GM12878 (cell line): ENCODE results near the gene GSAP. TPM values are rescaled to one million over a fixed set of nuclear protein-coding genes. Genes with fewer than 3 reads are reported as not detected.

Experiments
- ATAC-seq: fragments of 200-7000 bp; cut with Tn5 transposase; 3 replicates; pipeline ENCODE4 v1.9.1; 2020; ENCODE audit warnings: mild to moderate bottlenecking, moderate library complexity
- BruUV-seq: library from RNA; stranded (reverse); fragments of 400-500 nt; replicated peaks from 2 replicates; lab custom pipeline; 2021; lab: Mats Ljungman, UMichigan
- CTCF ChIA-PET: fragments of 300-600 bp; sonication (Branson Sonifier 250); formaldehyde crosslinking; extraction: SDS; loops from one replicate; lab custom pipeline; 2021; ENCODE audit warnings: inconsistent platforms; lab: Yijun Ruan, JAX
- POLR2A ChIA-PET: fragments of 350-600 bp; formaldehyde crosslinking; extraction: SDS; loops from one replicate; lab custom pipeline; 2021; ENCODE audit warnings: inconsistent platforms; lab: Charles Lee
- RAD21 ChIA-PET: fragments of 300-600 bp; sonication (Branson Sonifier 250); formaldehyde crosslinking; loops from one replicate; lab custom pipeline; 2023; ENCODE audit warnings: antibody characterized with exemption; ENCODE audit not compliant: unreplicated experiment; lab: Charles Lee
- SMC1A ChIA-PET: fragments of 300-600 bp; sonication (Branson Sonifier 250); formaldehyde crosslinking; loops from one replicate; lab custom pipeline; 2023; ENCODE audit not compliant: unreplicated experiment, uncharacterized antibody; lab: Charles Lee
- DNase-seq: peaks from one replicate; pipeline ENCODE4 v3.0.0-alpha.2; 2011; ENCODE audit warnings: low read depth, low spot score
- FAIRE-seq: peaks from 3 replicates; lab custom pipeline; 2011; peaks lifted over from hg19 to GRCh38; lab: Jason Lieb, UNC
- H2AFZ ChIP-seq: 2 replicates; pipeline ENCODE4 v1.6.0; 2011; ENCODE audit warnings: low read depth, low read length, control low read depth; ENCODE audit not compliant: control insufficient read depth
- H3K27ac ChIP-seq: 2 replicates; pipeline ENCODE4 v1.5.1; 2011; ENCODE audit warnings: control low read depth; ENCODE audit not compliant: control insufficient read depth, insufficient read depth
- H3K27me3 ChIP-seq, 2 experiments: replicated peaks in 1 of 2; 2 replicates each; pipeline versions ENCODE4 v1.6.0 to v1.6.1; 2011; ENCODE audit warnings: low read length in 1 of 2; ENCODE audit not compliant: control insufficient read depth in 2 of 2, insufficient read depth in 2 of 2
- H3K36me3 ChIP-seq, 2 experiments: 2 replicates each; pipeline ENCODE4 v1.5.1; 2011; ENCODE audit warnings: low read length in 1 of 2; ENCODE audit not compliant: control insufficient read depth in 2 of 2, insufficient read depth in 2 of 2
- H3K4me1 ChIP-seq: 2 replicates; pipeline ENCODE4 v1.6.1; 2011; ENCODE audit warnings: mild to moderate bottlenecking, low read length, moderate library complexity, mixed read lengths; ENCODE audit not compliant: control insufficient read depth, insufficient read depth
- H3K4me2 ChIP-seq: 2 replicates; pipeline ENCODE4 v1.6.0; 2011; ENCODE audit warnings: control low read depth; ENCODE audit not compliant: control insufficient read depth, insufficient read depth
- H3K4me3 ChIP-seq: fragments of 200-600 bp; sonication (generic); 2 replicates; pipeline ENCODE4 v1.5.1; 2016
- H3K79me2 ChIP-seq: 2 replicates; pipeline ENCODE4 v1.6.0; 2011; ENCODE audit warnings: low read length; ENCODE audit not compliant: control insufficient read depth, insufficient read depth
- H3K9ac ChIP-seq: 2 replicates; pipeline ENCODE4 v1.8.0; 2011; ENCODE audit warnings: low read length, control low read depth, mixed read lengths; ENCODE audit not compliant: control insufficient read depth, insufficient read depth
- H3K9me3 ChIP-seq: replicated peaks from 3 replicates; pipeline ENCODE4 v1.5.1; 2011; ENCODE audit warnings: mild to moderate bottlenecking, low read length; ENCODE audit not compliant: control insufficient read depth, insufficient read depth
- H4K20me1 ChIP-seq: 2 replicates; pipeline ENCODE4 v1.6.0; 2011; ENCODE audit not compliant: control insufficient read depth, insufficient read depth
- ATF3 ChIP-seq: IDR thresholded peaks from 2 replicates; pipeline ENCODE4 v1.6.1; 2011; ENCODE audit warnings: low read depth, mild to moderate bottlenecking, low read length, moderate library complexity, borderline replicate concordance; ENCODE audit errors: extremely low read depth
- BHLHE40 ChIP-seq, 2 experiments: fragments of 450-650 bp in 1 of 2; IDR thresholded peaks; 2 replicates each; pipeline ENCODE4 v1.6.1; 2011 to 2017; ENCODE audit warnings: low read depth in 2 of 2, borderline replicate concordance in 1 of 2, improper control_type of control experiment in 1 of 2, low read length in 1 of 2, mild to moderate bottlenecking in 1 of 2
- CBX3 ChIP-seq: fragments of 200-600 bp; sonication (generic); IDR thresholded peaks from 2 replicates; pipeline ENCODE4 v1.6.1; 2016; ENCODE audit warnings: low read depth, borderline replicate concordance
- EED ChIP-seq: sonication (generic); IDR thresholded peaks from 2 replicates; pipeline ENCODE4 v1.6.1; 2016; ENCODE audit warnings: antibody characterized with exemption, low read depth
- EP300 ChIP-seq, 2 experiments: fragments of 150-350 bp in 1 of 2; IDR thresholded peaks; 2 replicates each; pipeline ENCODE4 v1.6.1; 2011 to 2012; ENCODE audit warnings: low read depth in 2 of 2, low read length in 2 of 2, borderline replicate concordance in 1 of 2, improper control_type of control experiment in 1 of 2, inconsistent platforms in 1 of 2; ENCODE audit not compliant: control insufficient read depth in 1 of 2
- FOS ChIP-seq: IDR thresholded peaks from 3 replicates; pipeline ENCODE4 v1.6.1; 2011; ENCODE audit warnings: borderline replicate concordance; ENCODE audit not compliant: insufficient read length; ENCODE audit errors: extremely low read depth
- RAD21 ChIP-seq: IDR thresholded peaks from 2 replicates; pipeline ENCODE4 v1.6.1; 2011; ENCODE audit warnings: mild to moderate bottlenecking, low read depth, low read length, moderate library complexity; ENCODE audit not compliant: insufficient read depth
- SMAD1 ChIP-seq: fragments of 450-650 bp; IDR thresholded peaks from 2 replicates; pipeline ENCODE4 v1.6.1; 2018; ENCODE audit warnings: mild to moderate bottlenecking, low read depth; ENCODE audit not compliant: partially characterized antibody
- WGBS: methylation state at CpG from one replicate; pipeline ENCODE4 v1.1.6; 2016; ENCODE audit warnings: low lambda C conversion rate; ENCODE audit not compliant: insufficient replicate concordance, insufficient coverage; ENCODE audit errors: missing lambda C conversion rate; 5-methylcytosine and 5-hydroxymethylcytosine counted together
- in situ Hi-C: fragments of 300-500 bp; cut with MboI; formaldehyde crosslinking; loops from 9 replicates; pipeline ENCODE4 v1.14.3; 2018; ENCODE audit warnings: mixed read lengths
- intact Hi-C: fragments of 100-400 bp; cut with micrococcal nuclease; formaldehyde crosslinking; loops from one replicate; pipeline ENCODE4 v1.14.2; 2022; ENCODE audit not compliant: unreplicated experiment
- polyA plus RNA-seq, 11 experiments: library from polyadenylated mRNA; depleted of rRNA in 4 of 11; unstranded in 6 of 11; stranded (reverse) in 5 of 11; fragments of >200 nt; fragmentation: Nextera tagmentation in 4 of 11; fragmentation: Illumina TruSeq in 1 of 11; extraction: Ambion mirVana in 4 of 11; extraction: Trizol in 1 of 11; gene quantifications; 1 replicate in 1 of 11; 2 replicates in 10 of 11; pipeline versions ENCODE4 v1.2.1 to v1.2.3, GENCODE V29; 2011 to 2016; ENCODE audit warnings: inconsistent platforms in 2 of 11, missing spikeins in 2 of 11, low read depth in 1 of 11
- total RNA-seq, 4 experiments: library from RNA; depleted of rRNA in 3 of 4; stranded (reverse); fragments of >200 nt in 3 of 4; fragmentation: Illumina TruSeq in 1 of 4; extraction: Trizol in 1 of 4; gene quantifications; 2 replicates each; pipeline versions ENCODE4 v1.2.1 to v1.2.3, GENCODE V29; 2013 to 2021
- TF ChIP-seq, protein P1 (sequence below): IDR thresholded peaks from 2 replicates; pipeline ENCODE4 v1.6.1; 2011; ENCODE audit warnings: mild to moderate bottlenecking, low read depth, low read length, moderate library complexity; ENCODE audit not compliant: insufficient replicate concordance

The GSAP gene
- total and polyA plus RNA-seq, 10 of the 15 experiments (the other 5 are each of a cell fraction or from before 2014, with no cell fraction given), result 6.6 to 38.1 (median 21.8) TPM

DNA sequence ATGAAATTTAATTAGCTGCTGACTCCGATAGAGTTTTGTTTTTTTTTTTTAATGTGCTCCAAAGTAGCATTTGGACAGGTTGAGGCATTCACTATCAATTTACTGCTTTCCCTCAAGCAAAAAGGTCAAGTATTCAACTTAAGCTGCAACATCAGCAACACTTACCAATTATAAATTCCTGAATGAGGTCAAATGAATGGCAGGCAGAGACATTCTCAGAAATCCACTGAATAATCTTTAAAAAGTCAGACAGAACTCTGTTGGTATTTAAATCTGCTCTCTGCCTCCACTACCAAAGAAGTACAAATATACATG, 62.8 kb downstream of the GSAP start:
- Histone ChIP-seq H4K20me1 (no peaks in the 10 kb centered on the region), H3K9ac (no peak overlapping the region), H3K4me3 (no peak overlapping the region), H3K4me2 (no peak overlapping the region), H3K4me1 (peaks cover 23% of the 10 kb centered on the region), H3K36me3 (peaks cover 0 to 3% of the 10 kb centered on the region in 2 experiments; a peak in 1 of 4 replicates), H3K79me2 (no peaks in the 10 kb centered on the region), H3K27me3 (no peaks in the 10 kb centered on the region), H2AFZ (no peak overlapping the region), H3K27ac (no peak overlapping the region), H3K9me3 (no peaks in the 10 kb centered on the region)
- intact Hi-C loops (loop anchor here (5.0 kb wide), 1 partner anchor 184 kb away; the partner anchor contains the start of gene PTPN12), in situ Hi-C loops (no loop called here)
- CTCF ChIA-PET, result interaction anchor here (1.6 to 2.8 kb wide), 2 partner anchors 17 to 21 kb away, joined by 3 to 9 read pairs; no protein-coding TSS in a partner anchor
- TF ChIP-seq RAD21 (no peak), CBX3 (no peak), EED (no peak)
- BruUV-seq, result no TSS peak
- POLR2A ChIA-PET, result no interaction called here
- WGBS, result 100% methylated on average over 1 of the region's 1 CpG
- RAD21 ChIA-PET, result interaction anchor here (1.3 to 2.5 kb wide), 4 partner anchors 18 to 113 kb away, joined by 3 to 13 read pairs (median 4); no protein-coding TSS in a partner anchor
- DNase-seq, result no peak
- no peak for FAIRE-seq
- SMC1A ChIA-PET, result interaction anchor here (1.0 to 3.1 kb wide), 6 partner anchors 18 to 79 kb away, joined by 3 to 13 read pairs (median 4); no protein-coding TSS in a partner anchor
- ATAC-seq, result no peak

GRCh38 chr7:77352665-77353406, 63.3 kb downstream of the GSAP start:
- Histone ChIP-seq H3K27me3 (no peaks in the 10 kb centered on the region), H4K20me1 (no peaks in the 10 kb centered on the region), H2AFZ (peak overlapping the region; percentile 11; the same call in 1 of the 2 replicates), H3K9me3 (no peaks in the 10 kb centered on the region), H3K4me1 (peaks cover 23% of the 10 kb centered on the region), H3K36me3 (peaks cover 0 to 3% of the 10 kb centered on the region in 2 experiments; a peak in 1 of 4 replicates), H3K9ac (no peak overlapping the region), H3K4me3 (peak overlapping the region; percentile 10; the same call in 1 of the 2 replicates), H3K4me2 (0 out of 2 replicates have a peak overlapping the region, but pooled peaks have one; percentile 41), H3K27ac (peak overlapping the region; percentile 61; the same call in 1 of the 2 replicates), H3K79me2 (no peaks in the 10 kb centered on the region)
- in situ Hi-C loops, result no loop called here
- ChIA-PET RAD21 (interaction anchor here (0.7 to 2.5 kb wide), 6 partner anchors 21 to 154 kb away, joined by 3 to 13 read pairs (median 4); no protein-coding TSS in a partner anchor), POLR2A (interaction anchor here (1.7 kb wide), 1 partner anchor 24 kb away, joined by 5 read pairs; no protein-coding TSS in a partner anchor), CTCF (interaction anchor here (1.6 to 2.8 kb wide), 4 partner anchors 17 to 106 kb away, joined by 3 to 9 read pairs (median 6); no protein-coding TSS in a partner anchor), SMC1A (interaction anchor here (0.7 to 2.0 kb wide), 10 partner anchors 15 to 299 kb away, joined by 3 to 11 read pairs (median 4); no protein-coding TSS in a partner anchor)
- ATAC-seq (peak; percentile 64), FAIRE-seq (peak; percentile 83), DNase-seq (no peak)
- intact Hi-C loops, result loop anchor here (5.0 kb wide), 1 partner anchor 184 kb away; the partner anchor contains the start of gene PTPN12
- WGBS, result 71% methylated on average over 4 of the region's 4 CpGs
- BruUV-seq, result no TSS peak
- TF ChIP-seq ATF3, result no peak
- TF ChIP-seq SMAD1, result no peak
- TF ChIP-seq BHLHE40 (IDR thresholded peaks at IDR 0.05; ENCODE audit: borderline replicate concordance in 1 of 2, low read depth in 2 of 2, low read length in 1 of 2), result peak in 1 of 2 experiments; percentile 31; a peak in 1 of 4 replicates
- peak; percentile 32 to 69; a peak in 2 of 4 replicates for TF ChIP-seq EP300 (IDR thresholded peaks at IDR 0.05; ENCODE audit: borderline replicate concordance in 1 of 2, control insufficient read depth in 1 of 2, low read depth in 2 of 2, low read length in 2 of 2)
- TF ChIP-seq, protein P1, sequence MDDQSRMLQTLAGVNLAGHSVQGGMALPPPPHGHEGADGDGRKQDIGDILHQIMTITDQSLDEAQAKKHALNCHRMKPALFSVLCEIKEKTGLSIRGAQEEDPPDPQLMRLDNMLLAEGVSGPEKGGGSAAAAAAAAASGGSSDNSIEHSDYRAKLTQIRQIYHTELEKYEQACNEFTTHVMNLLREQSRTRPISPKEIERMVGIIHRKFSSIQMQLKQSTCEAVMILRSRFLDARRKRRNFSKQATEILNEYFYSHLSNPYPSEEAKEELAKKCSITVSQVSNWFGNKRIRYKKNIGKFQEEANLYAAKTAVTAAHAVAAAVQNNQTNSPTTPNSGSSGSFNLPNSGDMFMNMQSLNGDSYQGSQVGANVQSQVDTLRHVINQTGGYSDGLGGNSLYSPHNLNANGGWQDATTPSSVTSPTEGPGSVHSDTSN, result no peak
- TF ChIP-seq FOS, result no peak
